ENCODE data around the gene HTR3C. TPM values are rescaled to one million over a fixed set of nuclear protein-coding genes. Genes with fewer than 3 reads are reported as not detected.

Gene HTR3C
- total RNA-seq, 6 experiments from 2014 or later: not detected

GRCh38 chr3:184081116-184081830 lies 28.4 kb downstream of the HTR3C start:
- intact Hi-C loops (cut with DNase I): no loop called here
- 20% methylated on average over 1 of the region's 16 CpGs for WGBS (ENCODE audit: insufficient coverage, low coverage, low lambda C conversion rate, missing lambda C conversion rate)
- ATAC-seq: no peak
- H3K27me3 ChIP-seq: no peaks in the 10 kb centered on the region
- H3K9me3 ChIP-seq: no peaks in the 10 kb centered on the region
- H3K4me3 ChIP-seq: no peak overlapping the region
- TF ChIP-seq POLR2A (IDR thresholded peaks at IDR 0.05) (no peak), CTCF (IDR thresholded peaks at IDR 0.05) (no peak)
- no peaks in the 10 kb centered on the region for H3K36me3 ChIP-seq
- H3K27ac ChIP-seq: no peak overlapping the region
- no peaks in the 10 kb centered on the region for H3K4me1 ChIP-seq
- DNase-seq: no peak

GRCh38 chr3:184082034-184082433 lies 29.2 kb downstream of the HTR3C start:
- DNase-seq: no peak
- Histone ChIP-seq H3K9me3 (no peaks in the 10 kb centered on the region), H3K27me3 (no peaks in the 10 kb centered on the region), H3K27ac (no peak overlapping the region), H3K4me1 (no peaks in the 10 kb centered on the region), H3K4me3 (no peak overlapping the region), H3K36me3 (no peaks in the 10 kb centered on the region)
- ATAC-seq: no peak
- no peak for TF ChIP-seq CTCF (IDR thresholded peaks at IDR 0.05)
- no peak for TF ChIP-seq POLR2A (IDR thresholded peaks at IDR 0.05)
- WGBS (ENCODE audit: insufficient coverage, low coverage, low lambda C conversion rate, missing lambda C conversion rate): 100% methylated on average over 2 of the region's 10 CpGs
- intact Hi-C loops (cut with DNase I): no loop called here

- intact Hi-C loops (cut with DNase I): no loop called here
- Histone ChIP-seq H3K9me3 (no peaks in the 10 kb centered on the region), H3K27me3 (no peaks in the 10 kb centered on the region), H3K36me3 (no peaks in the 10 kb centered on the region), H3K4me1 (no peaks in the 10 kb centered on the region), H3K27ac (no peak overlapping the region), H3K4me3 (no peak overlapping the region)
- WGBS (ENCODE audit: insufficient coverage, low coverage, low lambda C conversion rate, missing lambda C conversion rate): 42% methylated on average over 2 of the region's 2 CpGs
- TF ChIP-seq POLR2A (IDR thresholded peaks at IDR 0.05) (no peak), CTCF (IDR thresholded peaks at IDR 0.05) (no peak)
- ATAC-seq (no peak), DNase-seq (no peak)
Measured at GRCh38 chr3:184082465-184082864, 29.6 kb downstream of the HTR3C start.

GRCh38 chr3:184085389-184085852 lies 32.6 kb downstream of the HTR3C start:
- DNase-seq (no peak), ATAC-seq (peak in 1 of 4 donors; percentile 52)
- no peaks in the 10 kb centered on the region for H3K4me1 ChIP-seq
- intact Hi-C loops (cut with DNase I): no loop called here
- H3K36me3 ChIP-seq: no peaks in the 10 kb centered on the region
- WGBS (ENCODE audit: insufficient coverage, low coverage, low lambda C conversion rate, missing lambda C conversion rate): 35% methylated on average over 3 of the region's 3 CpGs
- no peak overlapping the region for H3K27ac ChIP-seq
- no peak overlapping the region for H3K4me3 ChIP-seq
- TF ChIP-seq CTCF (IDR thresholded peaks at IDR 0.05) (no peak), POLR2A (IDR thresholded peaks at IDR 0.05) (no peak)
- no peaks in the 10 kb centered on the region for H3K27me3 ChIP-seq
- H3K9me3 ChIP-seq: no peaks in the 10 kb centered on the region

Data from right lobe of liver (tissue), 6 donors.